ENCODE results near the gene FAM204A.

FAM204A gene

DNA sequence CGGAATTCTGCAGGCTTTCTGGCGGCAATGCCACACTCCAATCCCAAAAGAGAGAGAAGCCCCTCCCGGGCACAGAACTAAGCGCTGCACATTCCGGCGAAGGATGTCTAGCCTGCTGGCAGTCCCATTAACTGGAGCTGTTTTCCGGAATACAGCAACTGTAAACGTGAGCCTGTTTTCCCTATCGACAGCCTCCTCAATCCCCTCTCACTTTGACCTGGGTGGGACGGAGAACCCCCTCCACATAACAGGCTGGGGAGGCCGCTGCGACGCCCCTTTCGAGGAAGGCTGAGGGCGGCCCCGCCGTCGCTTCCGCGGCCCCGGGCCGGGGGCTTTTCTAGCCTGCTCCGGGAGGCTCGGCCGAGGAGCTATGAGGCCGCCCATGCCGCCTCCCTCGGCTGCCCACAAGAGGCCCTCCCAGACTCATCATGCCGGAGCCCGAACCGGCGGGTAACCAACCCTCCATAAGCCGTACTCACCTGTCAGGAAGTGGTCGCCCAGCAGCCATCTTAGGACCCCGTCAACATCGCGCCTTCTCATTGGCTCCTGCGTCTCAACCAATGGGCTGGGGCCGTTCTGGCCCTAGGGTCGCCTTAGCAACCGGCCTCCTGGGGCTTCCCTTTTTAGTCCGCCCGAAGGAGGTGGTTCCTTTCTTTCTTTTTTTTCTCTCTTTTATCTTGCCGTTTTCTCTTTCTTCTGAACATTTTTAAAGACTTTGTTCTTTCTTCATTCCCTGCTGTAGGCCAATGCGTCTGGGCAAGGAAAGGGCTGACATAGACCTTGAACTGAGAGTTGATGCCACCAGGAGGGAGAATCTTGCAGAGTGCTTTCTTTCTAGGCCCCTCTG is at the start of gene FAM204A:
Gene FAM204A (minus strand): TSS at position 534 of the 847 bp plus-strand sequence. CDS start 5,909 bp downstream, outside the sequence.
- peak within 1 kb of the TSS; percentile 66 to 82 for H3K27ac ChIP-seq
- TF ChIP-seq, protein P1, sequence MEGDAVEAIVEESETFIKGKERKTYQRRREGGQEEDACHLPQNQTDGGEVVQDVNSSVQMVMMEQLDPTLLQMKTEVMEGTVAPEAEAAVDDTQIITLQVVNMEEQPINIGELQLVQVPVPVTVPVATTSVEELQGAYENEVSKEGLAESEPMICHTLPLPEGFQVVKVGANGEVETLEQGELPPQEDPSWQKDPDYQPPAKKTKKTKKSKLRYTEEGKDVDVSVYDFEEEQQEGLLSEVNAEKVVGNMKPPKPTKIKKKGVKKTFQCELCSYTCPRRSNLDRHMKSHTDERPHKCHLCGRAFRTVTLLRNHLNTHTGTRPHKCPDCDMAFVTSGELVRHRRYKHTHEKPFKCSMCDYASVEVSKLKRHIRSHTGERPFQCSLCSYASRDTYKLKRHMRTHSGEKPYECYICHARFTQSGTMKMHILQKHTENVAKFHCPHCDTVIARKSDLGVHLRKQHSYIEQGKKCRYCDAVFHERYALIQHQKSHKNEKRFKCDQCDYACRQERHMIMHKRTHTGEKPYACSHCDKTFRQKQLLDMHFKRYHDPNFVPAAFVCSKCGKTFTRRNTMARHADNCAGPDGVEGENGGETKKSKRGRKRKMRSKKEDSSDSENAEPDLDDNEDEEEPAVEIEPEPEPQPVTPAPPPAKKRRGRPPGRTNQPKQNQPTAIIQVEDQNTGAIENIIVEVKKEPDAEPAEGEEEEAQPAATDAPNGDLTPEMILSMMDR (IDR thresholded peaks at IDR 0.05): no peak
- peak within 1 kb of the TSS; percentile 89 for H3K4me3 ChIP-seq
- DNase-seq (ENCODE audit: low spot score): peak; percentile 96

DNA sequence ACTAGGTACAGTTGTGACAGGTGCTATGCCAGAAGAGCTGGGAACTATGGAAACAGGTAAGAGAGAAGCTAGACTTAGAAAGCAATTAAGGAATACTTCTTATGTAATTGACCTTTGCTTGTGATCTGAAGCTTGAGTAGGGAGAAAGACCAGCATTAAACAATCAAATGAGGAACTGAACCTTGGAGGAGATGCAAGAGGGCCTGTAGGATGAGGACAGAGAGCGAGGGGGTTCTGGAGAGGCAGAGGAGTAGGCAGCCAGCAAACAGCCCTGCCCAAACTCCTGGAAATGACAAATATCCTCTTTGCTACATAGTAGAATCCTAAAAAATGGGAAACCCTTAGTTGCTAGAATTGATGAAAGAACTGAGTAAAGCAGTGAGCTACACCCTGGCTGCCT is 41.6 kb upstream of the FAM204A start:
- Histone ChIP-seq H3K27ac (no peak overlapping the region), H3K4me3 (no peak overlapping the region)
- TF ChIP-seq, protein P1 (IDR thresholded peaks at IDR 0.05): no peak
- no peak for DNase-seq (ENCODE audit: low spot score)

DNA sequence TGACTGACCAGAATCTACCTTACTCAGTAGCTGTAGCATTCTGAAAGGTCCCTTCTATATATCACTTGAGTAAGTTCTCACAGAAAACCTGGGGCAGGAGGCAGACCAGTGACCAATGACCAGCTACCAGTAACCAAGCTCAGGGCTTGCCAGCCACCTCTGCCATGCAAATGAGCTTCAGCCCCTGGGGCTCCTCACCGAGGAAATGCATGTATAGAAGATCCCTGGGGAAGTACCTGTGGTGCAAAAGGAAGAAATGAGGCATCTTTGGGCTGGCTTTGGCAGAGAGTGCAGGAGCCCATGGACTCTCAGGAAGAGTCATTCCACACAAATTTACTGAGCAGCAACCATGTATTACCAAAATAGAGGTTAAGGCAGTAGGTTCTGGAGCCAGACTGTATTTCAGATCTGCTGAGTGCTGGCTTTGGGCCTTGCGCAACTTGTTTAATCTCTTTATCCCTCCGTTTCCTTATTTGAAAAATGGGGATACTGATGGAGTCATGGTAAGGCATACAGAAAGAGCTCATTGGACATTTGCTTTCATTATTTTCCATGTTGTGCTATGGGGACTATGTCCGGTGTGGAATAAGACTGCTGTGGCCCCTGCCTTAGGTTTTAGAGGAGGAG is 41.1 kb upstream of the FAM204A start:
- TF ChIP-seq, protein P1 (IDR thresholded peaks at IDR 0.05): no peak
- Histone ChIP-seq H3K4me3 (no peak overlapping the region), H3K27ac (no peak overlapping the region)
- DNase-seq (ENCODE audit: low spot score): no peak

DNA sequence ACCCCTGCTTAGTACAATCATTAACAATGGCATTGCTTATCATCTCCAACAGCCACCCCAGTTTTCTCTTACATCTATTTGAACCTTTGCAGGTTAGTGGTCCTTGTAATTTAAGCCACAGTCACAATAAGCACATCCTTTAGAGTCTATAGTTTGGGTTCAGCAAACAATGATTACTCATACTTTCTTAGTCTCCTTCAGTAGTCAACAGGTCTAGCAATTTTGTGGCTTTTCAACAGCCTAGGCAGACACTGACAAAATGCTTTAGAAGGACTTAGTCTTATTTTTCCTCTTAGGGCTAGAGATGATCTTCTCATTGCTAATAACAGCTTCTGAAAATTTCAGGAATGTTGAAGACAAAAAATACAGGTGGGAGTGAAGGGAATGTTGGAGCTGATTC is 32.3 kb upstream of the FAM204A start:
- no peak overlapping the region for H3K27ac ChIP-seq
- no peak for DNase-seq (ENCODE audit: low spot score)
- TF ChIP-seq, protein P1 (IDR thresholded peaks at IDR 0.05): no peak
- no peak overlapping the region for H3K4me3 ChIP-seq

DNA sequence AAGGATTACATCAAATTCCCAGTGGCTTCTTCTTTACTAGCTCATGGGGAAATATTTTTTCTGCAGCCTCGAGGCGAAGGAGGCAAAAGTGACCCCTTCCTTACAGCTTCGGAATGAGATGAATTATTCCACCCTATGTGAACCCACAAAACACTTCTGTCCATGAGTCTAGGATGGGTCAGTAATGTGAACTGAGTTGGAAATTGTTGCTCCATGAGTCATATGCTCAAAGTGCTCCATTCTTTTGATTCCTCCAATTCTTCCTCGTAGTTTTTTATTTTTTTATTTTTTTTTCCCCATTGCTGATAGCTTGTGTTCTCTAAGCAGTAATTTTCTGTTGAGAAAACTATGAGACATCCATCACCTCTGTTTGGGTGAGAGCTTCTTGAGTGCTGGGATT is 31.7 kb upstream of the FAM204A start:
- TF ChIP-seq, protein P1 (IDR thresholded peaks at IDR 0.05): no peak
- DNase-seq (ENCODE audit: low spot score): no peak
- Histone ChIP-seq H3K27ac (no peak overlapping the region), H3K4me3 (no peak overlapping the region)

DNA sequence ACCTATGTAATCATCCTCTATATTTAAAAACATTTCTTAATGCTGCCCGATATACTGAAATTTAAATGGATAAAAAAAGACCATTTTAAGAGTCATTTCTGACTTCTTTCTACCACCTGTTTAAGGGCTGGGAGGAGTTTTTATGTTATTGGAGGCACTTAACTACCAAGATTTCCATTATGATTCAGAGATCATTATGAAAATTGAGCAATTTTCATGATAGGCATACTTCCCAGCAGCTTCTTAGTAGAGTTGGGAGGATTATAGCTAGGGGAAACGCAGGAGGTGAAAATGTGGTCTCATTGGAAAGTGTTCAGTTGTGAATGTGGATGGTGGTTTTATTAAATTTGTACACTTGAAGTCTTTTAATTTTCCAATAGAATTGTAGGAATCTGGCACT is 28.4 kb upstream of the FAM204A start:
- DNase-seq (ENCODE audit: low spot score): no peak
- Histone ChIP-seq H3K27ac (no peak overlapping the region), H3K4me3 (no peak overlapping the region)
- TF ChIP-seq, protein P1 (IDR thresholded peaks at IDR 0.05): no peak
